Lung (tissue), 12 donors: ENCODE results near the gene EPHB4. TPM values are rescaled to one million over a fixed set of nuclear protein-coding genes. Genes with fewer than 3 reads are reported as not detected.

Source experiments
- ATAC-seq: fragments of 200-7000 bp; cut with Tn5 transposase; one replicate; pipeline ENCODE4 v1.9.1; 2020; ENCODE audit warnings: moderate number of reproducible peaks; ENCODE audit not compliant: insufficient read depth, low FRiP score
- DNase-seq, 3 donors: peaks; one replicate each; pipeline ENCODE4 v3.0.0-alpha.2; 2013 to 2017
- H3K27ac ChIP-seq, 2 donors: one replicate each; pipeline ENCODE4 v1.5.1; 2013; ENCODE audit warnings: mild to moderate bottlenecking in 2 of 2, moderate library complexity in 2 of 2, control low read depth in 1 of 2, inconsistent platforms in 1 of 2, low read depth in 1 of 2, low read length in 1 of 2
- H3K27me3 ChIP-seq, 3 donors: one replicate each; pipeline ENCODE4 v1.5.1; 2013; ENCODE audit warnings: low read length in 2 of 3; ENCODE audit not compliant: control insufficient read depth in 3 of 3, insufficient read depth in 3 of 3
- H3K36me3 ChIP-seq, 4 donors: one replicate each; pipeline ENCODE4 v1.5.1; 2013; ENCODE audit warnings: low read length in 4 of 4, mild to moderate bottlenecking in 1 of 4, moderate library complexity in 1 of 4; ENCODE audit not compliant: control insufficient read depth in 4 of 4, insufficient read depth in 4 of 4
- H3K4me1 ChIP-seq, 5 donors: one replicate each; pipeline ENCODE4 v1.5.1; 2013; ENCODE audit warnings: low read length in 5 of 5, mild to moderate bottlenecking in 2 of 5, moderate library complexity in 1 of 5; ENCODE audit not compliant: control insufficient read depth in 5 of 5, insufficient read depth in 5 of 5
- H3K4me3 ChIP-seq: one replicate; pipeline ENCODE4 v1.5.1; 2013; ENCODE audit warnings: mild to moderate bottlenecking, control low read depth, moderate library complexity
- H3K9ac ChIP-seq, 2 donors: one replicate each; pipeline ENCODE4 v1.5.1; 2013; ENCODE audit warnings: low read length in 2 of 2, control low read depth in 1 of 2; ENCODE audit not compliant: insufficient read depth in 1 of 2
- H3K9me3 ChIP-seq, 4 donors: one replicate each; pipeline ENCODE4 v1.5.1; 2013; ENCODE audit warnings: low read length in 3 of 4, mild to moderate bottlenecking in 1 of 4, moderate library complexity in 1 of 4; ENCODE audit not compliant: control insufficient read depth in 4 of 4, insufficient read depth in 3 of 4
- CTCF ChIP-seq: IDR thresholded peaks from 2 replicates; pipeline ENCODE4 v1.5.1; 2012; ENCODE audit warnings: mild to moderate bottlenecking; ENCODE audit errors: control extremely low read depth, extremely low read depth
- WGBS, 2 donors: extraction: QIAGEN DNeasy Blood & Tissue Kit; methylation state at CpG; one replicate each; pipeline ENCODE4 v1.1.7; 2013; 5-methylcytosine and 5-hydroxymethylcytosine counted together
- polyA plus RNA-seq, 2 donors: library from polyadenylated mRNA; stranded (reverse); fragments of 200-250 nt; gene quantifications; one replicate each; pipeline ENCODE4 v1.2.1, GENCODE V29; 2013
- total RNA-seq, 2 donors: library from RNA; depleted of rRNA in 1 of 2; stranded (reverse); fragments of >200 nt in 1 of 2; gene quantifications; one replicate each; pipeline ENCODE4 v1.2.1, GENCODE V29; 2014 to 2021
- donor health status: control.
- donor health status: control.
- donor health status: Bipolar disorder and iron deficiency.
- donor health status: healthy.
- donor health status: DM: yes; HTN: yes; CAD: no.

EPHB4 gene
- total and polyA plus RNA-seq, 4 donors, result 21.7 to 64.2 (median 50.4) TPM

DNA sequence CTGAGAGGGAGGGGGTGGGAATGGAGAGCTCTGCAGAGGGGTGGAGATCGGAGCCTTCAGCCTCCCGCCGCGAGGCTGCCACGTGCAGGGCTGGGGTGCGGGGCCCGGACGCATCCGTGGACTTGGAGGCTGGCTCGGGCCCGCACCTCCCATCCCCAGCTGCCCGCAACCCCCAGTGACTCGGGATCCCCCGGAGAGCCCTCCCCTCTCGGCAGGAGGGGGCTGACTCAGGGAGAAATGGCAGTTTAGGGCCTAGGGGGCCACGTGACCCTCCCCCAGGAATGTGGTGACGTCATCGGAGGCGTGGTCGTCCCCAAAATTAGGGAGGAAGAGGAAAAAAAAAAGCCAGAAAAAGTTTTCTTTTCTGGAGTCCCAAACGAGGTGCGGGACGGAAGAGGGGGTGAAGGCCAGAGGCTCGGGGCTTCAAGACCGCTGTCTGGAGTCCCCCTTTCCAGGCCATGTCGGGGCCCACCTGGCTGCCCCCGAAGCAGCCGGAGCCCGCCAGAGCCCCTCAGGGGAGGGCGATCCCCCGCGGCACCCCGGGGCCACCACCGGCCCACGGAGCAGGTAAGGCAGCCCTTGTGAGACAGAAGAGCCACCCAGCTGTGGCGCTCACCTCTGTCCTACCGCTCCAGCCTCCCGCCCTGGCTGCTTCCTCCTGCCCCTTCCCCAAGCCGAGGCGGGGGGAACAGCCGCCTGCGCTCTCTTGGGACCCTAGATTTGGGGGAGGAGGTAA is 39.9 kb upstream of the EPHB4 start, which contains the start of gene TRIP6:
Gene TRIP6 (plus strand): TSS at position 348 of the 736 bp plus-strand sequence. CDS start 111 bp downstream, at position 459.
- peak; percentile 83 for ATAC-seq
- WGBS, 2 donors, result 5 to 9% methylated on average over 42 of the region's 42 CpGs
- no peak for TF ChIP-seq CTCF
- peak; percentile 96 to 98 (median 97) for DNase-seq
- Histone ChIP-seq H3K9ac (peak within 1 kb of the TSS; percentile 86 to 90), H3K36me3 (peaks cover 0 to 19% (median 10%) of the 10 kb centered on the region in 4 donors), H3K9me3 (no peaks in the 10 kb centered on the region), H3K4me3 (peak within 1 kb of the TSS; percentile 25), H3K4me1 (peaks cover 0 to 19% (median 7%) of the 10 kb centered on the region in 5 donors), H3K27ac (peak within 1 kb of the TSS; percentile 78 to 81), H3K27me3 (no peaks in the 10 kb centered on the region)

- no peak for TF ChIP-seq CTCF
- Histone ChIP-seq H3K4me1 (peaks cover 0 to 19% (median 7%) of the 10 kb centered on the region in 5 donors), H3K4me3 (peak overlapping the region; percentile 25), H3K36me3 (peaks cover 0 to 19% (median 10%) of the 10 kb centered on the region in 4 donors), H3K9me3 (no peaks in the 10 kb centered on the region), H3K27ac (peak overlapping the region; percentile 72 to 78), H3K9ac (peak overlapping the region; percentile 70 to 86), H3K27me3 (no peaks in the 10 kb centered on the region)
- WGBS, 2 donors, result 44 to 64% methylated on average over 5 of the region's 5 CpGs
- ATAC-seq (no peak), DNase-seq (no peak)
These were observed 39.4 kb upstream of the EPHB4 start for GRCh38 chr7:100866729-100867039.

DNA sequence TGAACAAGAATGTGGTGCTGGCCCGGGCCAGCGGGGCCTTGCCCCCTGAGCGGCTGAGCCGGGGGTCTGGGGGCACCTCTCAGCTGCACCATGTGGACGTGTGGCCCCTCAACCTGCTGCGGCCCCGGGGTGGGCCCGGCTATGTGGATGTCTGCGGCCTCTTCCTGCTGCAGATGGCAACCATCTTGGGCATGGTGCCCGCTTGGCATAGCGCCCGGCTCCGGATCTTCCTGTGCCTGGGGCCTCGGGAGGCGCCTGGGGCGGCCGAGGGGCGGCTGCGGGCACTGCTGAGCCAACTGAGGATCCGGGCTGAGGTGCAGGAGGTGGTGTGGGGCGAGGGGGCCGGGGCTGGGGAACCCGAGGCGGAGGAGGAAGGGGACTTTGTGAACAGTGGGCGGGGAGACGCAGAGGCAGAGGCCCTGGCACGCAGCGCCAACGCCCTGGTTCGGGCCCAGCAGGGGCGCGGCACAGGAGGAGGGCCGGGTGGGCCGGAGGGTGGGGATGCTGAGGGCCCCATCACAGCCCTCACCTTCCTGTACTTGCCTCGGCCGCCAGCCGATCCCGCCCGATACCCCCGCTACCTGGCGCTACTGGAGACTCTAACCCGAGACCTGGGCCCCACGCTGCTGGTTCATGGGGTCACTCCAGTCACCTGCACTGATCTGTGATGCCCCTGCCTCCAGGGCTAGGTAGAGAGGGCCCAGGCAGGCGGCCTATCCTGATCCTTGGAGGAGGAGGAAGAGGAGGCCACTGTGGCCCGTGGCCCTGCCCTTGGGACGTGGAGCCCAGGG is 38.8 kb upstream of the EPHB4 start:
- peak overlapping the region in 1 of 2 donors; percentile 86 for H3K9ac ChIP-seq
- no peak for TF ChIP-seq CTCF
- no peaks in the 10 kb centered on the region for H3K9me3 ChIP-seq
- ATAC-seq, result peak; percentile 43
- H3K27me3 ChIP-seq, result no peaks in the 10 kb centered on the region
- H3K4me3 ChIP-seq, result peak overlapping the region; percentile 25
- H3K4me1 ChIP-seq, result peaks cover 0 to 19% (median 7%) of the 10 kb centered on the region in 5 donors
- H3K27ac ChIP-seq, result peak overlapping the region in 1 of 2 donors; percentile 72
- peaks cover 0 to 22% (median 7%) of the 10 kb centered on the region in 4 donors for H3K36me3 ChIP-seq
- DNase-seq, result peak in 1 of 3 donors; percentile 27
- WGBS, 2 donors, result 29% methylated on average over 37 to 46 of the region's 46 CpGs
